GM21447 (cell line): ENCODE results near the gene EPB41L5.
"Not testable (repeated sequence)": the region's sequence is repeated elsewhere in the genome, so short reads cannot be mapped to it uniquely, and the experiment has no call there.

ENCODE experiments used
- ATAC-seq: cut with Tn5 transposase; IDR thresholded peaks from one replicate; pipeline ENCODE4 v1.9.1; 2021; ENCODE audit not compliant: unreplicated experiment

The EPB41L5 gene

GRCh38 chr2:120094795-120095194, 81.9 kb downstream of the EPB41L5 start:
- ATAC-seq: no peak

GRCh38 chr2:120100627-120101026, 87.8 kb downstream of the EPB41L5 start:
- ATAC-seq: no peak

GRCh38 chr2:120103723-120104467, 91.0 kb downstream of the EPB41L5 start:
- no peak for ATAC-seq

GRCh38 chr2:120104772-120105171, 91.9 kb downstream of the EPB41L5 start:
- ATAC-seq: no peak

GRCh38 chr2:120105360-120105759, 92.5 kb downstream of the EPB41L5 start:
- peak; percentile 63 for ATAC-seq

GRCh38 chr2:120108049-120108448, 95.2 kb downstream of the EPB41L5 start:
- ATAC-seq: no peak

- no peak for ATAC-seq
These were observed 95.9 kb downstream of the EPB41L5 start for GRCh38 chr2:120108749-120109148.

- no peak for ATAC-seq
These were observed 96.5 kb downstream of the EPB41L5 start for GRCh38 chr2:120109186-120110061.

- no peak for ATAC-seq
These were observed 97.1 kb downstream of the EPB41L5 start for GRCh38 chr2:120110062-120110362.

- ATAC-seq: no peak
These were observed 97.6 kb downstream of the EPB41L5 start for GRCh38 chr2:120110507-120110906.

- no peak for ATAC-seq
These were observed 98.3 kb downstream of the EPB41L5 start for GRCh38 chr2:120111193-120111592.

- ATAC-seq: no peak
These were observed 105.1 kb downstream of the EPB41L5 start for GRCh38 chr2:120118018-120118417.

GRCh38 chr2:120118471-120118870, 105.6 kb downstream of the EPB41L5 start:
- no peak for ATAC-seq

- not testable (repeated sequence) for ATAC-seq
These were observed 108.5 kb downstream of the EPB41L5 start for GRCh38 chr2:120121337-120121736.

- no peak for ATAC-seq
These were observed 110.2 kb downstream of the EPB41L5 start for GRCh38 chr2:120123090-120123489.

- ATAC-seq: no peak
These were observed 112.3 kb downstream of the EPB41L5 start for GRCh38 chr2:120125195-120125594.

GRCh38 chr2:120128216-120128615, 115.3 kb downstream of the EPB41L5 start:
- no peak for ATAC-seq

GRCh38 chr2:120132190-120132589, 119.3 kb downstream of the EPB41L5 start:
- no peak for ATAC-seq

- ATAC-seq: no peak
These were observed 119.8 kb downstream of the EPB41L5 start for GRCh38 chr2:120132691-120133090.

- ATAC-seq: no peak
These were observed 120.8 kb downstream of the EPB41L5 start for GRCh38 chr2:120133572-120134244.

- ATAC-seq: no peak
These were observed 121.4 kb downstream of the EPB41L5 start for GRCh38 chr2:120134263-120134662.

- ATAC-seq: not testable (repeated sequence)
These were observed 122.1 kb downstream of the EPB41L5 start for GRCh38 chr2:120135013-120135412.
